ENCODE results near the gene SERPINE2.

Gene SERPINE2

GRCh38 chr2:224042191-224042696 is 3.2 kb upstream of the SERPINE2 start:
- H3K9me3 ChIP-seq (ENCODE audit: control insufficient read depth, insufficient read depth, low read length) = no peaks in the 10 kb centered on the region
- peaks cover 2% of the 10 kb centered on the region; the same call in 1 of the 2 replicates for H3K4me1 ChIP-seq (ENCODE audit: control insufficient read depth, insufficient read depth, low read length)
- H3K27ac ChIP-seq (ENCODE audit: low read depth, low read length) = no peak overlapping the region
- H3K36me3 ChIP-seq (ENCODE audit: control insufficient read depth, insufficient read depth, low read length) = no peaks in the 10 kb centered on the region
- peaks cover 34% of the 10 kb centered on the region for H3K27me3 ChIP-seq (ENCODE audit: control insufficient read depth, insufficient read depth, low read length)
- H3K9ac ChIP-seq (ENCODE audit: low read depth, low read length) = no peak overlapping the region
- no peak overlapping the region for H3K4me3 ChIP-seq (ENCODE audit: low read depth, low read length)

DNA sequence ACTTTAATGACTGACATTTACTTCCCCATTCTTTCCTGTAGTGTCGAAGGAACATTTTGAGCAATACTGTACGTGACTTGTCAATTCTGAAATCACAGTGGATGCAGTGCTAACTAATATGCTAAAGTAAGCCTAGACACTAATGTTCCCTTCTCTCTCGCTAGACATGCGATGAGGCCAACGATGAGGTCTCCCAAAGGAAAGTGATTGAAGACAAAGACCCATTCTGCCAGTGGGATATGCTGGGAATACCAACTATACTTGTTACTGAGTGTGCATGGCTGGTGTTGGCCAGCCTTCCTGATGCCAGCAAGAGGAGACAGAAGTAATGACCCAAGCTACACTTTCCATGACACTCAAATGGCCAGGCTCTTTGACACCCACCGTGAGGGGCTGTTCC is 2.5 kb upstream of the SERPINE2 start:
- Histone ChIP-seq H3K27me3 (ENCODE audit: control insufficient read depth, insufficient read depth, low read length) (peaks cover 41% of the 10 kb centered on the region), H3K9ac (ENCODE audit: low read depth, low read length) (no peak overlapping the region), H3K36me3 (ENCODE audit: control insufficient read depth, insufficient read depth, low read length) (no peaks in the 10 kb centered on the region), H3K4me1 (ENCODE audit: control insufficient read depth, insufficient read depth, low read length) (peaks cover 2% of the 10 kb centered on the region; the same call in 1 of the 2 replicates), H3K27ac (ENCODE audit: low read depth, low read length) (no peak overlapping the region), H3K4me3 (ENCODE audit: low read depth, low read length) (no peak overlapping the region), H3K9me3 (ENCODE audit: control insufficient read depth, insufficient read depth, low read length) (no peaks in the 10 kb centered on the region)

DNA sequence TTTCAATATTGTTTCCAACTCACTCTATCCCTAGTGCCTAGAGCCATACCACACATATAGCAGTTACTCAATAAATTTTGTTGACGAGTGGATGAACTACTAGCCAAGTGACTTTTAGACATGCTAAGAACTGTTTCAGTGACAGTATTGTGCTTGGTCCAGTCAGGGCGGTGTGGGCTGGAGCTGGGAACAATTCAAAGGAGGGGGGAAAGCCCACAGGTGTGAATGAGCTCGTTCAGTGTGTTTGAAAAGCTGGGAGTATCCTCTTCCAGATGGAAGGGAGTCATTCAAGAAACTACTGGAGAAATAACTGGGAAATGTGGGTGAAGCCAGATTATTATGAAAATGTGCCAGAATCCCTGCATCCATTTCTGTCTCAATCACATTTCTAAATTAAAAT is 1.7 kb upstream of the SERPINE2 start:
- Histone ChIP-seq H3K27me3 (ENCODE audit: control insufficient read depth, insufficient read depth, low read length) (peaks cover 42% of the 10 kb centered on the region), H3K4me3 (ENCODE audit: low read depth, low read length) (no peak overlapping the region)

GRCh38 chr2:224039770-224040440 is 819 bp upstream of the SERPINE2 start:
- H3K4me1 ChIP-seq (ENCODE audit: control insufficient read depth, insufficient read depth, low read length) = peaks cover 2% of the 10 kb centered on the region; the same call in 1 of the 2 replicates
- H3K9ac ChIP-seq (ENCODE audit: low read depth, low read length) = peak overlapping the region; percentile 70
- peak overlapping the region; percentile 78 for H3K4me3 ChIP-seq (ENCODE audit: low read depth, low read length)
- H3K9me3 ChIP-seq (ENCODE audit: control insufficient read depth, insufficient read depth, low read length) = no peaks in the 10 kb centered on the region
- peaks cover 42% of the 10 kb centered on the region for H3K27me3 ChIP-seq (ENCODE audit: control insufficient read depth, insufficient read depth, low read length)
- peak overlapping the region; percentile 48 for H3K27ac ChIP-seq (ENCODE audit: low read depth, low read length)
- H3K36me3 ChIP-seq (ENCODE audit: control insufficient read depth, insufficient read depth, low read length) = no peaks in the 10 kb centered on the region

More for the DNA sequence above, 1.7 kb upstream of the SERPINE2 start:
- Histone ChIP-seq H3K9me3 (ENCODE audit: control insufficient read depth, insufficient read depth, low read length) (no peaks in the 10 kb centered on the region), H3K36me3 (ENCODE audit: control insufficient read depth, insufficient read depth, low read length) (no peaks in the 10 kb centered on the region), H3K27ac (ENCODE audit: low read depth, low read length) (no peak overlapping the region), H3K4me1 (ENCODE audit: control insufficient read depth, insufficient read depth, low read length) (peaks cover 2% of the 10 kb centered on the region; the same call in 1 of the 2 replicates), H3K9ac (ENCODE audit: low read depth, low read length) (no peak overlapping the region)

DNA sequence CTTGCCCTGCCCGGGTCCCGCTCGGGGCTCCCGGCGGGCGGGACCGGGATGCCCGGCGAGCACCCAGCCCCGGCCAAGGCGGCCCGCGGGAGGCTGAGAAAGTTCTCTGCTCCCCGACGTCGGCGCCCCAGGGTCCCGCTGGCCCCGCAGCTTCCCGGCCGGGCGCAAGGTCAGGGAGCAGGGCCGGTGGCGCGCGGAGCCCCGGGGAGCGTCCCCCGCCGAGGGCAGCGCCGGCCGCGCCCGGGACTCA is 331 bp downstream of the SERPINE2 start:
- Histone ChIP-seq H3K9me3 (ENCODE audit: control insufficient read depth, insufficient read depth, low read length) (no peaks in the 10 kb centered on the region), H3K9ac (ENCODE audit: low read depth, low read length) (peak overlapping the region; percentile 54; the same call in 1 of the 2 replicates), H3K27me3 (ENCODE audit: control insufficient read depth, insufficient read depth, low read length) (peaks cover 42% of the 10 kb centered on the region), H3K36me3 (ENCODE audit: control insufficient read depth, insufficient read depth, low read length) (no peaks in the 10 kb centered on the region), H3K4me1 (ENCODE audit: control insufficient read depth, insufficient read depth, low read length) (peaks cover 2% of the 10 kb centered on the region; the same call in 1 of the 2 replicates), H3K4me3 (ENCODE audit: low read depth, low read length) (peak overlapping the region; percentile 78), H3K27ac (ENCODE audit: low read depth, low read length) (no peak overlapping the region)

DNA sequence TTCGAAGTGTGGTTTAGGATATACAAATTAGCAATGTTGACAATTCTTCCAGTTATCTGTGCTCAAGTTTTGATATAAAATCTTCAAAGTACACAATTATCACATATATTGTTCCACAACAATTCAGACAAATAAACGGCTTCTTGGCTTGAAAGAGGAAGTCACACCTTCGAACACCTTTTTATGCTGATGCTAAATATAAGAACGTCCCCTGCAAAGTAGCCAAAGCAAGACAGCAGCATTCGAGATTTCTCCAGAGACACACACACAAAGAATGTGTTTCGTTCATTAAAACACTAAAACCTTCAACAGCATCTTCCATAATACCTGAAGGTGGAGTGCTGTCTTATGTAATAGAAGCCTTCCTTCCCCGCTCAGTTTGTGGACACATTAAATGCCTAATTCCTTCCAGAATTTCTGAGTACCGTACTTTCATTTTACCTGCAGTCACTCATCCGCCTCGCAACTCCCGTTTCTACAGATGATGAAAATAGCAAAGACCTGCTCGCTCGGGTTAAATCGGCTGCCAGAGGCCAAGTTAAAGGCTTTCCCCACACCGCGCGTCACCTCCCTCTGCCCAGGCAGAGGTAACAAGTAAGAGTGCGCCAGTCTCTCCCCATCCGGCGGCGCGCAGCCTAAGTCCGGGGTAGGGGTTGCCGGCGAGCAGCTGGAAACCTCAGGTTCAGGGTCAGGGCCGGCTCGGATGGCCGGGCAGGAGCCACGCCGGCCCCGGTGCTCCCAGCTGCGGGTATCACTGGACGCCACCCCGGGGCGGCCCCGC is 847 bp downstream of the SERPINE2 start:
- Histone ChIP-seq H3K4me1 (ENCODE audit: control insufficient read depth, insufficient read depth, low read length) (peaks cover 2% of the 10 kb centered on the region; the same call in 1 of the 2 replicates), H3K36me3 (ENCODE audit: control insufficient read depth, insufficient read depth, low read length) (no peaks in the 10 kb centered on the region), H3K9me3 (ENCODE audit: control insufficient read depth, insufficient read depth, low read length) (no peaks in the 10 kb centered on the region), H3K27ac (ENCODE audit: low read depth, low read length) (no peak overlapping the region), H3K27me3 (ENCODE audit: control insufficient read depth, insufficient read depth, low read length) (peaks cover 42% of the 10 kb centered on the region), H3K4me3 (ENCODE audit: low read depth, low read length) (peak overlapping the region; percentile 78), H3K9ac (ENCODE audit: low read depth, low read length) (no peak overlapping the region; the same call in 1 of the 2 replicates)

DNA sequence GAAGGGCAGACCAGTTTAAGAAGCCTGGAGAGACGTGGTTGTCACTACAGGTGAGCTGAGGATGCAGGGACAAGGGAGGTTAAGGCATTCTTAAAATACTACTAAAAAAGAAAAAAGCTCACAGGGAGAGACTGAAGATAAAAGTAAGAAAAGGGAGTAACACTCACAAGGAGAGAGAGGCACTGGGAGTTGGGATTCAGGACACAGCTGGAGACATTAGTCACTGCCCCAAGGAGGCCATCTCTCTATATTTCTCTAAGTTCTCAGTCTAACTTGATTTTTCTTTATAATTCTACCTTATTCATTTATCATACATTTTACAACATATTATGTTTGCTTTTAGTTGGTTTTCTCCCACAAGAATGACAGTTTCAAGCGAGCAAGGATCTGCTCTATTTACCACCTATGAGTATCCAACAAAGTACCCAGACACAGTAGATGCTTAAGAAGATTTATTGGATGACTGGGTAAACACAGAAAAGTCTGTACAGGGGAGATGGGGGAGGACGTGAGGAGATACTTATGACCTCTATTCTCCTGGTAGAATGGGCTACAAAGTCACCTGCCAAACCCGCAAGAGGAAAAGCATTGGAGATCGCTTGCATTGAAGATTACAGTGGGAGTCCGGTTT is 2.2 kb downstream of the SERPINE2 start:
- Histone ChIP-seq H3K4me1 (ENCODE audit: control insufficient read depth, insufficient read depth, low read length) (peaks cover 15% of the 10 kb centered on the region), H3K9me3 (ENCODE audit: control insufficient read depth, insufficient read depth, low read length) (no peaks in the 10 kb centered on the region), H3K4me3 (ENCODE audit: low read depth, low read length) (no peak overlapping the region), H3K9ac (ENCODE audit: low read depth, low read length) (no peak overlapping the region), H3K27me3 (ENCODE audit: control insufficient read depth, insufficient read depth, low read length) (peaks cover 39% of the 10 kb centered on the region), H3K36me3 (ENCODE audit: control insufficient read depth, insufficient read depth, low read length) (no peaks in the 10 kb centered on the region), H3K27ac (ENCODE audit: low read depth, low read length) (no peak overlapping the region)

GRCh38 chr2:224034017-224034416 is 5.1 kb downstream of the SERPINE2 start:
- Histone ChIP-seq H3K4me3 (ENCODE audit: low read depth, low read length) (no peak overlapping the region), H3K9me3 (ENCODE audit: control insufficient read depth, insufficient read depth, low read length) (no peaks in the 10 kb centered on the region), H3K27ac (ENCODE audit: low read depth, low read length) (no peak overlapping the region), H3K27me3 (ENCODE audit: control insufficient read depth, insufficient read depth, low read length) (peaks cover 17% of the 10 kb centered on the region), H3K9ac (ENCODE audit: low read depth, low read length) (no peak overlapping the region), H3K36me3 (ENCODE audit: control insufficient read depth, insufficient read depth, low read length) (no peaks in the 10 kb centered on the region), H3K4me1 (ENCODE audit: control insufficient read depth, insufficient read depth, low read length) (peaks cover 15% of the 10 kb centered on the region)

GRCh38 chr2:224033601-224034000 is 5.5 kb downstream of the SERPINE2 start:
- H3K27me3 ChIP-seq (ENCODE audit: control insufficient read depth, insufficient read depth, low read length) = peaks cover 17% of the 10 kb centered on the region
- no peaks in the 10 kb centered on the region for H3K36me3 ChIP-seq (ENCODE audit: control insufficient read depth, insufficient read depth, low read length)
- H3K27ac ChIP-seq (ENCODE audit: low read depth, low read length) = no peak overlapping the region
- no peak overlapping the region for H3K9ac ChIP-seq (ENCODE audit: low read depth, low read length)
- no peaks in the 10 kb centered on the region for H3K9me3 ChIP-seq (ENCODE audit: control insufficient read depth, insufficient read depth, low read length)
- no peak overlapping the region for H3K4me3 ChIP-seq (ENCODE audit: low read depth, low read length)
- peaks cover 15% of the 10 kb centered on the region for H3K4me1 ChIP-seq (ENCODE audit: control insufficient read depth, insufficient read depth, low read length)

DNA sequence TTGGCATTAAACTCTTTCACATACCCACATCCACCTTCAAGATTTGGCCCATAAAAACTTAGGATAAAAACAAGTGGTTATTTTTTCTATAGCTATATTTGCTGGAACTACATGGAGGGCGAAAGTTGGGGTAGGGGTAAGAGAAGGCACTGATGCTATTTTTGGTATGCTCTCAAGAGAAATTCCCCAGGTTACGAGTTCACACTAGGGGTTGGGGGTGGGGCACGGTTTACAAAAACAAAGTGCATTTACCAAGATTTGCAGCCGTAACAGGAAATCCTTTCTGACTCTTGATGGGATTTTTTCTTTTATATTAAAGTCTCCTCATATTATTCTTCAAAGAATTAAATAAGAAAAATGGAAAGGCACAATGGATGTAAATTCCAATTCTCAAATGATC is 6.8 kb downstream of the SERPINE2 start:
- Histone ChIP-seq H3K27me3 (ENCODE audit: control insufficient read depth, insufficient read depth, low read length) (peaks cover 8% of the 10 kb centered on the region), H3K36me3 (ENCODE audit: control insufficient read depth, insufficient read depth, low read length) (no peaks in the 10 kb centered on the region), H3K4me3 (ENCODE audit: low read depth, low read length) (peak overlapping the region; percentile 38; the same call in 1 of the 2 replicates), H3K9ac (ENCODE audit: low read depth, low read length) (no peak overlapping the region), H3K4me1 (ENCODE audit: control insufficient read depth, insufficient read depth, low read length) (peaks cover 18% of the 10 kb centered on the region), H3K9me3 (ENCODE audit: control insufficient read depth, insufficient read depth, low read length) (no peaks in the 10 kb centered on the region), H3K27ac (ENCODE audit: low read depth, low read length) (no peak overlapping the region)
